ENCODE measurements around the gene CDC16. TPM values are rescaled to one million over a fixed set of nuclear protein-coding genes. Genes with fewer than 3 reads are reported as not detected.

CDC16 gene
- total and polyA plus RNA-seq, 9 of the 15 experiments (the other 6 are each of a cell fraction or from before 2014, with no cell fraction given) = 23.2 to 102 (median 51.6) TPM

- TF ChIP-seq E2F4 (CRISPR knock-in tag; IDR thresholded peaks at IDR 0.05; ENCODE audit: low read depth) (no peak; the same call in 1 of the 2 replicates), TOE1 (IDR thresholded peaks at IDR 0.05; ENCODE audit: borderline replicate concordance) (no peak), TOE1 (CRISPR knock-in tag; IDR thresholded peaks at IDR 0.05; ENCODE audit: borderline replicate concordance, low read depth) (no peak), TFAP4 (CRISPR knock-in tag; IDR thresholded peaks at IDR 0.05; ENCODE audit: borderline replicate concordance) (peak; percentile 22; the same call in 1 of the 2 replicates), RREB1 (CRISPR knock-in tag; IDR thresholded peaks at IDR 0.05) (peak; percentile 67; the same call in 1 of the 2 replicates), FOXP1 (CRISPR knock-in tag; IDR thresholded peaks at IDR 0.05) (0 out of 2 replicates have a peak, but pooled peaks have one; percentile 49), SIN3A (IDR thresholded peaks at IDR 0.05; ENCODE audit: borderline replicate concordance in 2 of 2, control insufficient read depth in 1 of 2, low read depth in 2 of 2, low read length in 2 of 2) (0 out of 4 replicates have a peak, but pooled peaks of 1 of the 2 experiments have one; percentile 15), KLF16 (IDR thresholded peaks at IDR 0.05) (no peak), TCF15 (CRISPR knock-in tag; IDR thresholded peaks at IDR 0.05) (no peak), MAZ (CRISPR knock-in tag; conservative IDR thresholded peaks at IDR 0.05 in 1 of 2, IDR thresholded peaks at IDR 0.05 in 1 of 2) (peak; percentile 76 to 85), ZBTB49 (CRISPR knock-in tag; IDR thresholded peaks at IDR 0.05; ENCODE audit: borderline replicate concordance) (no peak), PTRF (tag; IDR thresholded peaks at IDR 0.05) (no peak), ELF2 (CRISPR knock-in tag; IDR thresholded peaks at IDR 0.05) (peak; percentile 22; the same call in 1 of the 2 replicates), FOXK2 (conservative IDR thresholded peaks at IDR 0.05 in 1 of 2, IDR thresholded peaks at IDR 0.05 in 1 of 2; ENCODE audit: low read depth in 2 of 2) (no peak)
Observed at GRCh38 chr13:114314074-114314912, 79.6 kb downstream of the CDC16 start, which contains the start of gene CHAMP1 (continued).
